HEK293 (cell line): ENCODE data around the gene KDM4B.

Source experiments
- CTCF ChIA-PET: fragments of 350-600 bp; formaldehyde crosslinking; extraction: SDS; loops from one replicate; lab custom pipeline; 2021; ENCODE audit warnings: antibody characterized with exemption; lab: Yijun Ruan, JAX
- POLR2A ChIA-PET: fragments of 300-600 bp; formaldehyde crosslinking; extraction: SDS; loops from one replicate; lab custom pipeline; 2020; ENCODE audit warnings: antibody characterized with exemption, inconsistent platforms; lab: Yijun Ruan, JAX
- H3K27ac ChIP-seq: fragments of 200-500 bp; sonication (Bioruptor generic); 2 replicates; pipeline ENCODE4 v1.5.1; 2014; ENCODE audit warnings: low read depth, low read length, control low read depth, inconsistent platforms; ENCODE audit errors: extremely low read depth
- H3K36me3 ChIP-seq, 2 experiments: fragments of 200-500 bp in 1 of 2; sonication (Bioruptor generic) in 1 of 2; 1 replicate in 1 of 2; 2 replicates in 1 of 2; pipeline ENCODE4 v1.5.1; 2014 to 2017; ENCODE audit warnings: inconsistent platforms in 2 of 2, low read length in 2 of 2; ENCODE audit not compliant: control insufficient read depth in 2 of 2, insufficient read depth in 1 of 2
- H3K4me1 ChIP-seq: fragments of 200-500 bp; sonication (Bioruptor generic); 2 replicates; pipeline ENCODE4 v1.5.1; 2014; ENCODE audit warnings: mild to moderate bottlenecking, low read length, inconsistent platforms; ENCODE audit not compliant: control insufficient read depth, insufficient read depth
- H3K4me3 ChIP-seq: 2 replicates; pipeline ENCODE4 v1.5.1; 2011; ENCODE audit warnings: low read depth, mild to moderate bottlenecking, control low read depth, low read length, moderate library complexity
- H3K9me3 ChIP-seq: fragments of 200-500 bp; sonication (Bioruptor generic); 2 replicates; pipeline ENCODE4 v1.5.1; 2014; ENCODE audit warnings: low read depth, low read length, inconsistent platforms; ENCODE audit not compliant: control insufficient read depth, insufficient read depth
- EGR2 ChIP-seq: fragments of 450-650 bp; formaldehyde crosslinking; IDR thresholded peaks from 2 replicates; pipeline ENCODE4 v1.5.1; 2016; ENCODE audit warnings: low read depth, missing biosample characterization, missing genetic modification characterization
- GLIS1 ChIP-seq: fragments of 450-650 bp; formaldehyde crosslinking; IDR thresholded peaks from 2 replicates; pipeline ENCODE4 v1.5.1; 2016; ENCODE audit warnings: missing biosample characterization, missing genetic modification characterization
- HOXA7 ChIP-seq: sonication (generic); formaldehyde crosslinking; IDR thresholded peaks from 2 replicates; pipeline ENCODE4 v1.8.1; 2022; ENCODE audit warnings: missing genetic modification reagents, borderline replicate concordance
- MEIS1 ChIP-seq: sonication (generic); formaldehyde crosslinking; IDR thresholded peaks from 2 replicates; pipeline ENCODE4 v1.8.1; 2022; ENCODE audit warnings: missing genetic modification reagents, mild to moderate bottlenecking, borderline replicate concordance
- SCRT1 ChIP-seq: fragments of 450-650 bp; formaldehyde crosslinking; IDR thresholded peaks from 2 replicates; pipeline ENCODE4 v1.5.1; 2016; ENCODE audit warnings: missing biosample characterization, missing genetic modification characterization, borderline replicate concordance
- ZBTB8A ChIP-seq: fragments of 450-650 bp; formaldehyde crosslinking; IDR thresholded peaks from 2 replicates; pipeline ENCODE4 v1.5.1; 2016; ENCODE audit warnings: missing biosample characterization, missing genetic modification characterization
- ZFHX2 ChIP-seq: fragments of 450-650 bp; formaldehyde crosslinking; conservative IDR thresholded peaks from 2 replicates; pipeline ENCODE4 v1.5.1; 2016; ENCODE audit warnings: missing biosample characterization, missing genetic modification characterization
- ZIC2 ChIP-seq: fragments of 450-650 bp; formaldehyde crosslinking; IDR thresholded peaks from 2 replicates; pipeline ENCODE4 v1.5.1; 2016; ENCODE audit warnings: missing biosample characterization, missing genetic modification characterization
- ZNF280C ChIP-seq: fragments of 450-650 bp; formaldehyde crosslinking; IDR thresholded peaks from 2 replicates; pipeline ENCODE4 v1.5.1; 2016; ENCODE audit warnings: missing biosample characterization, missing genetic modification characterization
- ZNF473 ChIP-seq: fragments of 450-650 bp; formaldehyde crosslinking; IDR thresholded peaks from 2 replicates; pipeline ENCODE4 v1.5.1; 2017; ENCODE audit warnings: missing biosample characterization, missing genetic modification characterization
- ZNF513 ChIP-seq: fragments of 450-650 bp; IDR thresholded peaks from 2 replicates; pipeline ENCODE4 v1.5.1; 2018; ENCODE audit warnings: missing biosample characterization, missing genetic modification characterization
- ZNF623 ChIP-seq: fragments of 450-650 bp; formaldehyde crosslinking; IDR thresholded peaks from 2 replicates; pipeline ENCODE4 v1.5.1; 2016; ENCODE audit warnings: missing biosample characterization, missing genetic modification characterization

Gene KDM4B

GRCh38 chr19:5048727-5049553 lies 80.0 kb downstream of the KDM4B start:
- H3K4me1 ChIP-seq: peaks cover 18% of the 10 kb centered on the region
- H3K9me3 ChIP-seq: no peaks in the 10 kb centered on the region
- ChIA-PET CTCF (interaction anchor here (0.5 to 4.8 kb wide), 39 partner anchors 9 to 638 kb away, joined by 3 to 26 read pairs (median 4); no protein-coding TSS in a partner anchor), POLR2A (interaction anchor here (0.7 to 1.0 kb wide), 2 partner anchors 25 to 643 kb away, joined by 3 read pairs; no protein-coding TSS in a partner anchor)
- H3K4me3 ChIP-seq: no peak overlapping the region
- TF ChIP-seq ZNF623 (tag by site-specific recombination) (no peak), SCRT1 (tag by site-specific recombination) (no peak), ZFHX2 (tag by site-specific recombination) (peak; percentile 63), EGR2 (tag by site-specific recombination) (0 out of 2 replicates have a peak, but pooled peaks have one; percentile 3), ZIC2 (tag by site-specific recombination) (peak; percentile 63), GLIS1 (0 out of 2 replicates have a peak, but pooled peaks have one; percentile 11), ZNF473 (tag by site-specific recombination) (0 out of 2 replicates have a peak, but pooled peaks have one; percentile 29)
- H3K36me3 ChIP-seq: peaks cover 0 to 13% of the 10 kb centered on the region in 2 experiments; a peak in 1 of 3 replicates
- H3K27ac ChIP-seq: no peak overlapping the region

- H3K4me3 ChIP-seq: no peak overlapping the region
- CTCF ChIA-PET: interaction anchor here (0.7 to 1.7 kb wide), 6 partner anchors 18 to 328 kb away, joined by 3 to 6 read pairs (median 4); no protein-coding TSS in a partner anchor
- H3K4me1 ChIP-seq: peaks cover 18% of the 10 kb centered on the region
- H3K36me3 ChIP-seq: peaks cover 0 to 16% of the 10 kb centered on the region in 2 experiments; a peak in 1 of 3 replicates
- H3K27ac ChIP-seq: no peak overlapping the region
- POLR2A ChIA-PET: no interaction called here
- TF ChIP-seq MEIS1 (CRISPR knock-in tag) (no peak), ZNF280C (tag by site-specific recombination) (no peak), HOXA7 (CRISPR knock-in tag) (no peak), ZBTB8A (tag by site-specific recombination) (no peak)
- TF ChIP-seq, all 188 proteins: peak for 0
- no peaks in the 10 kb centered on the region for H3K9me3 ChIP-seq
Observed at GRCh38 chr19:5049561-5049960, 80.6 kb downstream of the KDM4B start.

- TF ChIP-seq HOXA7 (CRISPR knock-in tag) (no peak), ZNF513 (no peak)
- TF ChIP-seq, all 188 proteins: peak for 0
- POLR2A ChIA-PET: no interaction called here
Observed at GRCh38 chr19:5050067-5050656, 81.2 kb downstream of the KDM4B start.

More at GRCh38 chr19:5050067-5050656, 81.2 kb downstream of the KDM4B start:
- H3K36me3 ChIP-seq: peaks cover 0 to 21% of the 10 kb centered on the region in 2 experiments; a peak in 1 of 3 replicates
- no peak overlapping the region for H3K4me3 ChIP-seq
- no peaks in the 10 kb centered on the region for H3K9me3 ChIP-seq
- CTCF ChIA-PET: interaction anchor here (0.7 to 1.7 kb wide), 3 partner anchors 167 to 328 kb away, joined by 4 to 6 read pairs (median 4); no protein-coding TSS in a partner anchor
- H3K27ac ChIP-seq: no peak overlapping the region
- H3K4me1 ChIP-seq: peaks cover 18% of the 10 kb centered on the region
